OCI-LY1 (cell line): Measurements from ENCODE around the gene MAN1A2.

ENCODE experiments used
- H2AFZ ChIP-seq: fragments of 200-600 bp; sonication (generic), shearing (Covaris generic); 2 replicates; pipeline ENCODE4 v1.6.0; 2014; ENCODE audit warnings: antibody characterized with exemption, mild to moderate bottlenecking, low read length
- H3F3A ChIP-seq: fragments of 200-600 bp; sonication (generic), shearing (Covaris generic); 2 replicates; pipeline ENCODE4 v1.6.0; 2014; ENCODE audit warnings: mild to moderate bottlenecking, antibody characterized with exemption, low read length, moderate library complexity; ENCODE audit not compliant: insufficient read depth
- H3K27ac ChIP-seq: fragments of 200-600 bp; sonication (generic); 2 replicates; pipeline ENCODE4 v1.5.1; 2014; ENCODE audit warnings: low read length, mixed run types, mild to moderate bottlenecking, low read depth; ENCODE audit not compliant: poor library complexity, severe bottlenecking
- H3K27me3 ChIP-seq: fragments of 200-600 bp; sonication (generic); 2 replicates; pipeline ENCODE4 v1.6.0; 2014; ENCODE audit warnings: antibody characterized with exemption, mild to moderate bottlenecking, low read length, moderate library complexity; ENCODE audit not compliant: insufficient read depth
- H3K36me3 ChIP-seq: fragments of 200-600 bp; sonication (generic); 2 replicates; pipeline ENCODE4 v1.6.1; 2014; ENCODE audit warnings: mild to moderate bottlenecking, antibody characterized with exemption, low read length, moderate library complexity, mixed read lengths; ENCODE audit not compliant: insufficient read depth
- H3K4me1 ChIP-seq: fragments of 200-600 bp; sonication (generic); 2 replicates; pipeline ENCODE4 v1.5.1; 2014; ENCODE audit warnings: mild to moderate bottlenecking, low read length, moderate library complexity; ENCODE audit not compliant: insufficient read depth, severe bottlenecking
- H3K4me2 ChIP-seq: fragments of 200-600 bp; sonication (generic), shearing (Covaris generic); 2 replicates; pipeline ENCODE4 v1.6.1; 2014; ENCODE audit warnings: low read length
- H3K4me3 ChIP-seq: fragments of 200-600 bp; sonication (generic); 2 replicates; pipeline ENCODE4 v1.5.1; 2014; ENCODE audit warnings: low read length, low read depth, mild to moderate bottlenecking, mixed read lengths; ENCODE audit not compliant: poor library complexity, severe bottlenecking
- H3K79me2 ChIP-seq: fragments of 200-600 bp; shearing (Covaris generic); 2 replicates; pipeline ENCODE4 v1.6.1; 2016; ENCODE audit warnings: mixed run types, low read length, mixed read lengths; ENCODE audit not compliant: insufficient read depth
- H3K9ac ChIP-seq: fragments of 200-600 bp; sonication (generic), shearing (Covaris generic); 2 replicates; pipeline ENCODE4 v1.6.1; 2014; ENCODE audit warnings: mild to moderate bottlenecking, low read length, mixed read lengths
- H3K9me2 ChIP-seq: fragments of 200-600 bp; sonication (generic), shearing (Covaris generic); 2 replicates; pipeline ENCODE4 v1.6.1; 2014; ENCODE audit warnings: low read depth, mild to moderate bottlenecking, low read length, mixed read lengths
- H3K9me3 ChIP-seq: fragments of 200-600 bp; shearing (Covaris generic); 2 replicates; pipeline ENCODE4 v1.6.1; 2014; ENCODE audit warnings: low read length, mixed read lengths
- H4K20me1 ChIP-seq: fragments of 200-600 bp; sonication (generic), shearing (Covaris generic); 2 replicates; pipeline ENCODE4 v1.6.0; 2016; ENCODE audit warnings: mild to moderate bottlenecking, low read length; ENCODE audit not compliant: insufficient read depth
- EZH2 ChIP-seq: fragments of 200-600 bp; sonication (generic), shearing (Covaris generic); IDR thresholded peaks from 2 replicates; pipeline ENCODE4 v1.8.0; 2017; ENCODE audit warnings: borderline replicate concordance, mixed run types, mild to moderate bottlenecking, antibody characterized with exemption, low read length, moderate library complexity, mixed read lengths
- TF ChIP-seq, protein P1 (sequence below): fragments of 200-600 bp; sonication (generic), shearing (Covaris generic); IDR thresholded peaks from 2 replicates; pipeline ENCODE4 v1.5.1; 2017; ENCODE audit warnings: mild to moderate bottlenecking, antibody characterized with exemption, low read length, moderate library complexity, mixed read lengths

Gene MAN1A2

DNA sequence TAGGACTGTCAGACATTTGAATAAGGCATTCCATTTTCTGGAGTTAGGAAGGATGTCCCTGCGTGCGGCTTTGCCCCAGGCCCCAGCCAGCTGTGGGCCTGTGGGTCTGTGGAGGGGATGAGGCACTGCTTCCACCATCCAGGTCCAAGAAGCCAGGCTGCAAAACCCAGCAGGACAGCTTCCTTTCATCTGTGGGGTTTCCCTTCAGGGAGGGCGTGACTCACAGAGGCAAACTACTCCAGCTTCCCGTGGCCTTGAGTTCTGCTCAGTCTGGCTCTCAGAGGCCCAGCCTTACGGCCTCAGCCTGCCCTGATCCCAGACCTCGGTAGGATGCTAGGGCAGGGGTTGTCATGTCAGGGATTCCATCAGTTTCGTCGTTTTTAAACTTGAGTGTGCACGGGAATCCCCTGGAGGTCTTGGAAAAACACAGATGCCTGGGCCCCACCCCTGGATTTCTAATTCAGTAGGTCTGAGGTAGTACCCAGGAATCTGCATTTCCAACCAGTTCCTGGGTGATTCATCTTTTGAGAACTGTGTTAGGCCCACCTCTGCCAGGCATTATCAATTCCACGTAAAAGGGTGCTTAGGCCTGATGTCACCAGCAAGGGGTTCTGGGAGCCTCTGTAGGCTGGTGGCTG is 206.3 kb downstream of the MAN1A2 start:
- Histone ChIP-seq H3K36me3 (no peaks in the 10 kb centered on the region), H3K4me1 (peaks cover 17% of the 10 kb centered on the region), H2AFZ (no peak overlapping the region), H3K4me3 (no peak overlapping the region), H3K9ac (no peak overlapping the region), H4K20me1 (no peaks in the 10 kb centered on the region), H3K9me2 (no peaks in the 10 kb centered on the region), H3K27me3 (0 out of 2 replicates have a peak, but pooled peaks cover 7% of the 10 kb centered on the region), H3K9me3 (no peaks in the 10 kb centered on the region), H3F3A (no peaks in the 10 kb centered on the region), H3K4me2 (no peak overlapping the region), H3K27ac (no peak overlapping the region), H3K79me2 (no peaks in the 10 kb centered on the region)
- TF ChIP-seq EZH2, result no peak
- TF ChIP-seq, protein P1, sequence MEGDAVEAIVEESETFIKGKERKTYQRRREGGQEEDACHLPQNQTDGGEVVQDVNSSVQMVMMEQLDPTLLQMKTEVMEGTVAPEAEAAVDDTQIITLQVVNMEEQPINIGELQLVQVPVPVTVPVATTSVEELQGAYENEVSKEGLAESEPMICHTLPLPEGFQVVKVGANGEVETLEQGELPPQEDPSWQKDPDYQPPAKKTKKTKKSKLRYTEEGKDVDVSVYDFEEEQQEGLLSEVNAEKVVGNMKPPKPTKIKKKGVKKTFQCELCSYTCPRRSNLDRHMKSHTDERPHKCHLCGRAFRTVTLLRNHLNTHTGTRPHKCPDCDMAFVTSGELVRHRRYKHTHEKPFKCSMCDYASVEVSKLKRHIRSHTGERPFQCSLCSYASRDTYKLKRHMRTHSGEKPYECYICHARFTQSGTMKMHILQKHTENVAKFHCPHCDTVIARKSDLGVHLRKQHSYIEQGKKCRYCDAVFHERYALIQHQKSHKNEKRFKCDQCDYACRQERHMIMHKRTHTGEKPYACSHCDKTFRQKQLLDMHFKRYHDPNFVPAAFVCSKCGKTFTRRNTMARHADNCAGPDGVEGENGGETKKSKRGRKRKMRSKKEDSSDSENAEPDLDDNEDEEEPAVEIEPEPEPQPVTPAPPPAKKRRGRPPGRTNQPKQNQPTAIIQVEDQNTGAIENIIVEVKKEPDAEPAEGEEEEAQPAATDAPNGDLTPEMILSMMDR, result no peak

DNA sequence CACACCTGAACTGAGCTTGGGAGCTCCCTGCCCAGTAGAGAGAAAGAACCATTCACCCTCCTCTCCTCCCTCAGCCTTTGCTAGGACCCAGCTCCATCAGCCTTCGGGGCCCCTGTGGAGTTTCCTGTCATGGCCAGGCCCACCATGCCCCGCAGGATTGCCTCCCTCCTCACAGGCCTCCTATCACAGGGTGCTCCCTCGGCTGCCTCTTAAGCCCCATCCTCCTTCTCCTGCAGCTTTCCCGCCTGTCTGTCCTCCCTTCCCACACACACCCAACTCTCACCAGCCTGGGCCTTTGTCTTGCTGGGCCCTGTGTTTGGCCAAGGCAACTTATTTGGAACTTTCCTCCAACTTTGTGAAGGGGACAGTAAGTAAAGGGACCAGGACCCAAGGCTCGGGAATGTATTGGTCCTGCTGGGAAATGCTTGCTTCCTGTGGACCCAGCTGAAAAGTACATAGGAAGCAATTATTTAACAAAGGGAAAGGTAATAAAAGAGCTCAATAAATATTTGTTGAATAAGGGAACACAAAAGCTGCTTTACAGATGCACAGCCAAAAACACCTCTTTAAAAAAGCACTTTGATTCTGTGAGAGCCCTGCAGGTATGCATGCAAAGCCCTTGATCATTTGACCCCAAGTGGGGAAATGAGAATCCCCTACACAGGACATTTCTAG is 207.0 kb downstream of the MAN1A2 start:
- Histone ChIP-seq H3K9me3 (no peaks in the 10 kb centered on the region), H3K4me1 (peaks cover 17% of the 10 kb centered on the region), H3K79me2 (no peaks in the 10 kb centered on the region), H3K9ac (no peak overlapping the region), H3K4me2 (no peak overlapping the region), H4K20me1 (no peaks in the 10 kb centered on the region), H3K36me3 (no peaks in the 10 kb centered on the region), H2AFZ (no peak overlapping the region), H3K9me2 (no peaks in the 10 kb centered on the region), H3F3A (no peaks in the 10 kb centered on the region), H3K4me3 (no peak overlapping the region), H3K27ac (no peak overlapping the region), H3K27me3 (0 out of 2 replicates have a peak, but pooled peaks cover 7% of the 10 kb centered on the region)
- TF ChIP-seq, protein P1, result no peak
- TF ChIP-seq EZH2, result no peak

DNA sequence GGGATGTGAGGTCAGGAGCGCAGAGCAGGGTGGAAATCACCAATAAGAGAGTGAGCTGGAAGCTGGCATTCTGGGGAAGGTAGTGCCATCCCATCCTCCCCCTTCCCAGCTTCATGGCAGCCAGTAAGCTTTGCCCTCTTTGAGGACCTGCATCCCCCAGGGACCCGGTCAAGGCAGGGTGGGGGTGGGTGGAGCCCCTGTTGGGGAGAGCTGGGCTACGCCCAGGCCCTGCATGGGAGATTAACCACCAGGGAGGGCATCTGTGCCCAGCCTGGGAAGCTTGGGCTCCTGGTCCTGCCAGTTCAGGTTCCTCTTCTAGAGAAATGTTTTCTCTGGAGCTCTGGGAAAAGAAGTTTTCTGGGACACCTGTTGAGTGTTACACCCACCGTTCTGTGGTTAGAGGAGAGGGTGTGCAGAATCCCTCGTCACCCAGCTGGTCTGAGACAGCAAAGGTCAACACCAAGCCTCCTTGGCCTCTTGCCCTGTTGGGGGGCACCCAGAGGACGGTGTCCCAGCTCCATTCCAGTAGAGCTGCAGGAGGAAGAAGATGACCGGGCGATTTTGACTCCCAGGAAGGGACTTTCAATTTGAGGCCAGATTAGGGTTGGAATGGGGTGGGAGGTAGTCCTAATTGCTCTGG is 208.5 kb downstream of the MAN1A2 start:
- H3K4me3 ChIP-seq, result no peak overlapping the region
- H3K4me1 ChIP-seq, result peaks cover 14% of the 10 kb centered on the region
- no peak overlapping the region for H3K27ac ChIP-seq
- no peak overlapping the region for H3K9ac ChIP-seq
- no peaks in the 10 kb centered on the region for H3K36me3 ChIP-seq
- H3F3A ChIP-seq, result no peaks in the 10 kb centered on the region
- H3K4me2 ChIP-seq, result no peak overlapping the region
- no peaks in the 10 kb centered on the region for H4K20me1 ChIP-seq
- H2AFZ ChIP-seq, result no peak overlapping the region
- H3K9me2 ChIP-seq, result no peaks in the 10 kb centered on the region
- H3K27me3 ChIP-seq, result 0 out of 2 replicates have a peak, but pooled peaks cover 7% of the 10 kb centered on the region
- H3K79me2 ChIP-seq, result no peaks in the 10 kb centered on the region
- no peak for TF ChIP-seq EZH2
- TF ChIP-seq, protein P1, result no peak
- no peaks in the 10 kb centered on the region for H3K9me3 ChIP-seq
